Endodermal cell (in vitro differentiated cells): ENCODE data around the gene KRT27. TPM values are rescaled to one million over a fixed set of nuclear protein-coding genes. Genes with fewer than 3 reads are reported as not detected.

Source experiments
- DNase-seq: peaks from one replicate; pipeline ENCODE4 v3.0.0-alpha.2; 2017
- H3K27ac ChIP-seq: 2 replicates; pipeline ENCODE4 v1.5.1; 2013; ENCODE audit warnings: mild to moderate bottlenecking, low read depth, low read length, moderate library complexity
- H3K27me3 ChIP-seq: 2 replicates; pipeline ENCODE4 v1.6.1; 2013; ENCODE audit warnings: mild to moderate bottlenecking, low read length, moderate library complexity; ENCODE audit not compliant: insufficient read depth, control insufficient read depth, poor library complexity, severe bottlenecking
- H3K36me3 ChIP-seq: 2 replicates; pipeline ENCODE4 v1.7.0; 2013; ENCODE audit warnings: mild to moderate bottlenecking, low read length, moderate library complexity; ENCODE audit not compliant: control insufficient read depth, insufficient read depth
- H3K4me1 ChIP-seq: one replicate; pipeline ENCODE4 v1.7.0; 2013; ENCODE audit warnings: low read length; ENCODE audit not compliant: control insufficient read depth, insufficient read depth
- H3K4me3 ChIP-seq: 2 replicates; pipeline ENCODE4 v1.5.1; 2013; ENCODE audit warnings: mild to moderate bottlenecking, low read length, moderate library complexity
- H3K9ac ChIP-seq: 2 replicates; pipeline ENCODE4 v1.6.1; 2013; ENCODE audit warnings: mild to moderate bottlenecking, low read length, moderate library complexity; ENCODE audit not compliant: poor library complexity, severe bottlenecking; ENCODE audit errors: extremely low read depth
- H3K9me3 ChIP-seq: 2 replicates; pipeline ENCODE4 v1.6.1; 2013; ENCODE audit warnings: mild to moderate bottlenecking, low read length, moderate library complexity; ENCODE audit not compliant: control insufficient read depth
- H3K27ac Mint-ChIP-seq: 2 replicates; pipeline ENCODE4 v1.8.0; 2020; ENCODE audit warnings: mixed read lengths
- H3K27me3 Mint-ChIP-seq: 2 replicates; pipeline ENCODE4 v1.8.0; 2021; ENCODE audit warnings: mild to moderate bottlenecking, mixed read lengths; ENCODE audit not compliant: insufficient read depth
- H3K36me3 Mint-ChIP-seq: 2 replicates; pipeline ENCODE4 v1.8.0; 2020; ENCODE audit warnings: low read depth, mixed read lengths
- H3K4me1 Mint-ChIP-seq: 2 replicates; pipeline ENCODE4 v1.8.0; 2020; ENCODE audit warnings: mixed read lengths
- H3K4me3 Mint-ChIP-seq: 2 replicates; pipeline ENCODE4 v1.8.0; 2020; ENCODE audit warnings: mild to moderate bottlenecking, moderate library complexity, mixed read lengths
- H3K9me3 Mint-ChIP-seq: 2 replicates; pipeline ENCODE4 v1.8.0; 2020; ENCODE audit warnings: mild to moderate bottlenecking, mixed read lengths
- CTCF ChIP-seq: fragments of 200-600 bp; sonication (generic); conservative IDR thresholded peaks from 2 replicates; pipeline ENCODE4 v1.5.0; 2021; ENCODE audit warnings: antibody characterized with exemption, mild to moderate bottlenecking
- WGBS, 2 experiments: methylation state at CpG; one replicate each; pipeline versions ENCODE4 v1.1.5 to v1.1.7; 2013; ENCODE audit warnings: missing lambda C conversion rate in 2 of 2, mixed read lengths in 1 of 2; ENCODE audit not compliant: insufficient coverage in 1 of 2, insufficient read length in 1 of 2; 5-methylcytosine and 5-hydroxymethylcytosine counted together
- total RNA-seq, 2 donors: library from RNA; stranded (reverse); fragmentation: NEBNext Ultra II Directional in 1 of 2; extraction: Animal tissue kit (Norgen Biotek cat#: 25700) in 1 of 2; gene quantifications; 2 replicates in 1 of 2; 3 replicates in 1 of 2; pipeline ENCODE4 v1.2.1, GENCODE V29; 2021

Gene KRT27
- total RNA-seq, 2 donors from 2014 or later: not detected

GRCh38 chr17:40813804-40814203 is 31.5 kb upstream of the KRT27 start:
- DNase-seq: no peak
- Histone ChIP-seq H3K36me3 (peaks cover 7% of the 10 kb centered on the region), H3K4me3 (no peak overlapping the region), H3K4me1 (no peaks in the 10 kb centered on the region), H3K9me3 (no peaks in the 10 kb centered on the region), H3K9ac (no peak overlapping the region), H3K27me3 (peaks cover 65% of the 10 kb centered on the region), H3K27ac (no peak overlapping the region)
- Mint-ChIP-seq H3K4me1 (no peaks in the 10 kb centered on the region), H3K27me3 (peaks cover 80% of the 10 kb centered on the region), H3K27ac (no peak overlapping the region), H3K4me3 (no peak overlapping the region), H3K36me3 (peaks cover 14% of the 10 kb centered on the region), H3K9me3 (no peaks in the 10 kb centered on the region)
- no peak for TF ChIP-seq CTCF
- WGBS, 2 experiments: 75 to 94% methylated on average over 3 to 4 of the region's 4 CpGs

GRCh38 chr17:40812639-40813038 is 30.3 kb upstream of the KRT27 start:
- no peak overlapping the region for H3K4me3 Mint-ChIP-seq

GRCh38 chr17:40810494-40810893 is 28.1 kb upstream of the KRT27 start:
- no peaks in the 10 kb centered on the region for H3K36me3 ChIP-seq
- no peak overlapping the region for H3K4me3 ChIP-seq
- TF ChIP-seq CTCF: no peak
- 85 to 100% methylated on average over 2 to 6 of the region's 6 CpGs for WGBS, 2 experiments
- Mint-ChIP-seq H3K4me1 (no peaks in the 10 kb centered on the region), H3K27ac (no peak overlapping the region), H3K27me3 (peaks cover 97% of the 10 kb centered on the region), H3K4me3 (no peak overlapping the region), H3K36me3 (no peaks in the 10 kb centered on the region), H3K9me3 (no peaks in the 10 kb centered on the region)
- H3K9me3 ChIP-seq: no peaks in the 10 kb centered on the region
- no peak for DNase-seq
- no peaks in the 10 kb centered on the region for H3K4me1 ChIP-seq
- no peak overlapping the region for H3K9ac ChIP-seq
- H3K27ac ChIP-seq: no peak overlapping the region
- H3K27me3 ChIP-seq: peaks cover 87% of the 10 kb centered on the region

More at GRCh38 chr17:40812639-40813038, 30.3 kb upstream of the KRT27 start:
- Histone ChIP-seq H3K4me1 (no peaks in the 10 kb centered on the region), H3K27me3 (peaks cover 77% of the 10 kb centered on the region), H3K9me3 (no peaks in the 10 kb centered on the region), H3K9ac (no peak overlapping the region), H3K27ac (no peak overlapping the region), H3K36me3 (peaks cover 7% of the 10 kb centered on the region), H3K4me3 (no peak overlapping the region)
- no peaks in the 10 kb centered on the region for H3K4me1 Mint-ChIP-seq
- no peak for TF ChIP-seq CTCF
- no peak for DNase-seq
- peaks cover 91% of the 10 kb centered on the region for H3K27me3 Mint-ChIP-seq
- no peaks in the 10 kb centered on the region for H3K9me3 Mint-ChIP-seq
- WGBS, 2 experiments: 95 to 100% methylated on average over 1 to 3 of the region's 3 CpGs
- peaks cover 12% of the 10 kb centered on the region for H3K36me3 Mint-ChIP-seq
- no peak overlapping the region for H3K27ac Mint-ChIP-seq
